ENCODE results near the gene SYNE3. TPM values are rescaled to one million over a fixed set of nuclear protein-coding genes. Genes with fewer than 3 reads are reported as not detected.

The SYNE3 gene
- polyA plus RNA-seq, 1 donor (not counting 4 experiments of a cell fraction or from before 2014, with no cell fraction given) = 1.0 TPM

DNA sequence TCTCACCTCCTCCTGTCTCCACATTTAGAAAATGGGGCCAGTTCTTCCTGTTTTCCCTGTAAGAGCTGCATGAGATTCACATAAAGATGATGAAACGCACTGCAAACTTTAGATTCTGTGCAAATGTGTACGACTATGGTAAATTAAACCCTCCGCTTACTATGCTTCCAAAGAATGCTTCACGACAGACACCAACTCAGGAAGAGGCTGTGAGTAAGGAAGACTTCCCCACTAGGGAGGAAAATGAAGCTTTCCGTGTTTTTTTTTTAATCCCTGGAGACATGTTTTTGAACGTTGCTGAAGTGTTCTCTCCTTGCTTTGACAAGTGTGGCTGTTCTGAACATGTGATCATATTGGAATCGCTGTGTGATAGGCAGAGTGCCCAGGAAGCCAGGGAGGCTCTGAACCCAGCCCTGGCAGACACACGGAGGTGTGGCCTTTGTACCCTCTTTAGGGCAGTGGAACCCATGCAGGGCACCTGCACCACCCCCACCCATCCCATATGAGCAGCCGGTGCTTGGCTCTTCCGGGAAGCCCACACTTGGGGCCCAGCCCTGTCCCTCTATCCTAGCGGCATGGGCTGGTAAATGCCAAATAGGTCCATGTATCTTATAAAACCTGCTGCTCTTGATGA, 7.5 kb upstream of the SYNE3 start:
- peak overlapping the region; percentile 76 for H3K27ac ChIP-seq (ENCODE audit: control insufficient read depth, insufficient read depth, low read length)
- peak overlapping the region; percentile 83 for H3K4me2 ChIP-seq (ENCODE audit: control insufficient read depth, extremely low read depth, insufficient read depth, low read depth, low read length)
- FAIRE-seq = no peak
- H4K20me1 ChIP-seq (ENCODE audit: control insufficient read depth, extremely low read depth, insufficient read depth, low read length) = no peaks in the 10 kb centered on the region
- no peaks in the 10 kb centered on the region for H3K27me3 ChIP-seq (ENCODE audit: control insufficient read depth, extremely low read depth, insufficient read depth, low read length)
- no peaks in the 10 kb centered on the region for H3K9me3 ChIP-seq (ENCODE audit: control insufficient read depth, low read depth, low read length)
- TF ChIP-seq, protein P1, sequence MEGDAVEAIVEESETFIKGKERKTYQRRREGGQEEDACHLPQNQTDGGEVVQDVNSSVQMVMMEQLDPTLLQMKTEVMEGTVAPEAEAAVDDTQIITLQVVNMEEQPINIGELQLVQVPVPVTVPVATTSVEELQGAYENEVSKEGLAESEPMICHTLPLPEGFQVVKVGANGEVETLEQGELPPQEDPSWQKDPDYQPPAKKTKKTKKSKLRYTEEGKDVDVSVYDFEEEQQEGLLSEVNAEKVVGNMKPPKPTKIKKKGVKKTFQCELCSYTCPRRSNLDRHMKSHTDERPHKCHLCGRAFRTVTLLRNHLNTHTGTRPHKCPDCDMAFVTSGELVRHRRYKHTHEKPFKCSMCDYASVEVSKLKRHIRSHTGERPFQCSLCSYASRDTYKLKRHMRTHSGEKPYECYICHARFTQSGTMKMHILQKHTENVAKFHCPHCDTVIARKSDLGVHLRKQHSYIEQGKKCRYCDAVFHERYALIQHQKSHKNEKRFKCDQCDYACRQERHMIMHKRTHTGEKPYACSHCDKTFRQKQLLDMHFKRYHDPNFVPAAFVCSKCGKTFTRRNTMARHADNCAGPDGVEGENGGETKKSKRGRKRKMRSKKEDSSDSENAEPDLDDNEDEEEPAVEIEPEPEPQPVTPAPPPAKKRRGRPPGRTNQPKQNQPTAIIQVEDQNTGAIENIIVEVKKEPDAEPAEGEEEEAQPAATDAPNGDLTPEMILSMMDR (optimal IDR thresholded peaks at IDR 0.05 in 1 of 3, IDR thresholded peaks at IDR 0.05 in 1 of 3, conservative IDR thresholded peaks at IDR 0.05 in 1 of 3; ENCODE audit: extremely low read depth in 1 of 3, insufficient read depth in 2 of 3, low read length in 3 of 3) = peak in 2 of 3 experiments; percentile 32 to 40
- no peak for TF ChIP-seq EZH2 (IDR thresholded peaks at IDR 0.05; ENCODE audit: low read length)
- H3K4me3 ChIP-seq (ENCODE audit: control insufficient read depth in 2 of 3, extremely low read depth in 1 of 3, insufficient read depth in 2 of 3, low read depth in 1 of 3, low read length in 3 of 3) = peak overlapping the region in 2 of 3 experiments; percentile 4 to 54
- peaks cover 43% of the 10 kb centered on the region for H3K4me1 ChIP-seq (ENCODE audit: control insufficient read depth, extremely low read depth, insufficient read depth, low read length)
- no peaks in the 10 kb centered on the region for H3K36me3 ChIP-seq (ENCODE audit: control insufficient read depth in 2 of 2, extremely low read depth in 1 of 2, insufficient read depth in 2 of 2, low read length in 2 of 2)
- dilution Hi-C loops (cut with MboI; ENCODE audit: extremely low pct_ligation_motif_present, low sequenced_read_pairs) = no loop called here
- peak overlapping the region; percentile 70 for H2AFZ ChIP-seq (ENCODE audit: control insufficient read depth, low read length)
- H3K9ac ChIP-seq (ENCODE audit: control insufficient read depth, extremely low read depth, insufficient read depth, low read length) = peak overlapping the region; percentile 69
- no peaks in the 10 kb centered on the region for H3K9me1 ChIP-seq (ENCODE audit: control insufficient read depth, extremely low read depth, insufficient read depth, low read length)
- DNase-seq (ENCODE audit: low read depth, low spot score) = no peak
- H3K79me2 ChIP-seq (ENCODE audit: control insufficient read depth, insufficient read depth, low read length) = peaks cover 3% of the 10 kb centered on the region

GRCh38 chr14:95523051-95523814, 6.8 kb upstream of the SYNE3 start:
- Histone ChIP-seq H3K4me2 (ENCODE audit: control insufficient read depth, extremely low read depth, insufficient read depth, low read depth, low read length) (peak overlapping the region; percentile 83), H3K9me3 (ENCODE audit: control insufficient read depth, low read depth, low read length) (no peaks in the 10 kb centered on the region), H3K4me1 (ENCODE audit: control insufficient read depth, extremely low read depth, insufficient read depth, low read length) (peaks cover 50% of the 10 kb centered on the region), H2AFZ (ENCODE audit: control insufficient read depth, low read length) (peak overlapping the region; percentile 70), H3K36me3 (ENCODE audit: control insufficient read depth in 2 of 2, extremely low read depth in 1 of 2, insufficient read depth in 2 of 2, low read length in 2 of 2) (no peaks in the 10 kb centered on the region), H3K9me1 (ENCODE audit: control insufficient read depth, extremely low read depth, insufficient read depth, low read length) (no peaks in the 10 kb centered on the region), H3K27me3 (ENCODE audit: control insufficient read depth, extremely low read depth, insufficient read depth, low read length) (no peaks in the 10 kb centered on the region), H3K79me2 (ENCODE audit: control insufficient read depth, insufficient read depth, low read length) (no peaks in the 10 kb centered on the region), H3K4me3 (ENCODE audit: control insufficient read depth in 2 of 3, extremely low read depth in 1 of 3, insufficient read depth in 2 of 3, low read depth in 1 of 3, low read length in 3 of 3) (peak overlapping the region in 2 of 3 experiments; percentile 4 to 54), H3K27ac (ENCODE audit: control insufficient read depth, insufficient read depth, low read length) (peak overlapping the region; percentile 76), H4K20me1 (ENCODE audit: control insufficient read depth, extremely low read depth, insufficient read depth, low read length) (no peaks in the 10 kb centered on the region), H3K9ac (ENCODE audit: control insufficient read depth, extremely low read depth, insufficient read depth, low read length) (peak overlapping the region; percentile 69)
- TF ChIP-seq, protein P1 (optimal IDR thresholded peaks at IDR 0.05 in 1 of 3, IDR thresholded peaks at IDR 0.05 in 1 of 3, conservative IDR thresholded peaks at IDR 0.05 in 1 of 3; ENCODE audit: extremely low read depth in 1 of 3, insufficient read depth in 2 of 3, low read length in 3 of 3) = no peak
- no peak for TF ChIP-seq EZH2 (IDR thresholded peaks at IDR 0.05; ENCODE audit: low read length)
- dilution Hi-C loops (cut with MboI; ENCODE audit: extremely low pct_ligation_motif_present, low sequenced_read_pairs) = no loop called here
- no peak for DNase-seq (ENCODE audit: low read depth, low spot score)
- FAIRE-seq = no peak
